ENCODE results near the gene EVI5L.

GRCh38 chr19:7859831-7860713 lies 30.1 kb downstream of the EVI5L start:
- TF ChIP-seq JUND (IDR thresholded peaks at IDR 0.05; ENCODE audit: low read length) (no peak), HDAC6 (IDR thresholded peaks at IDR 0.05; ENCODE audit: low read depth, low read length) (no peak), POLR2AphosphoS5 (IDR thresholded peaks at IDR 0.05; ENCODE audit: low read depth, low read length) (no peak), SRF (IDR thresholded peaks at IDR 0.05; ENCODE audit: low read depth, low read length) (no peak), SP1 (IDR thresholded peaks at IDR 0.05; ENCODE audit: low read depth, low read length) (no peak), CTCF (IDR thresholded peaks at IDR 0.05; ENCODE audit: control extremely low read depth in 1 of 3, insufficient read depth in 1 of 3, low read depth in 1 of 3, low read length in 3 of 3) (no peak), RBBP5 (IDR thresholded peaks at IDR 0.05; ENCODE audit: borderline replicate concordance, low read depth, low read length) (no peak)
